HepG2 (cell line): Measurements from ENCODE around the gene CPEB3. TPM values are rescaled to one million over a fixed set of nuclear protein-coding genes. Genes with fewer than 3 reads are reported as not detected.

ENCODE experiments used
- ATAC-seq: fragments of 200-7000 bp; cut with Tn5 transposase; 3 replicates; pipeline ENCODE4 v1.9.1; 2020; ENCODE audit warnings: mild to moderate bottlenecking, moderate library complexity
- BruUV-seq: library from RNA; stranded (reverse); fragments of 400-500 nt; replicated peaks from 2 replicates; lab custom pipeline; 2021; lab: Mats Ljungman, UMichigan
- CTCF ChIA-PET: fragments of 300-600 bp; formaldehyde crosslinking; extraction: SDS; loops from one replicate; lab custom pipeline; 2021; ENCODE audit warnings: low total read pairs, inconsistent platforms, low intra/inter-chr PET ratio; lab: Yijun Ruan, JAX
- POLR2A ChIA-PET: fragments of 350-600 bp; sonication (Branson Sonifier 250); formaldehyde crosslinking; loops from one replicate; lab custom pipeline; 2020; ENCODE audit warnings: antibody characterized with exemption, inconsistent platforms; lab: Yijun Ruan, JAX
- DNase-seq: peaks from one replicate; pipeline ENCODE4 v3.0.0-alpha.2; 2015; ENCODE audit warnings: low spot score
- FAIRE-seq: peaks from 3 replicates; lab custom pipeline; 2011; peaks lifted over from hg19 to GRCh38; lab: Jason Lieb, UNC
- H2AFZ ChIP-seq: one replicate; pipeline ENCODE4 v1.6.1; 2011; ENCODE audit warnings: low read length, inconsistent platforms
- H3K27ac ChIP-seq: fragments of 300-600 bp; 3 replicates; pipeline ENCODE4 v1.8.0; 2011; ENCODE audit warnings: mixed run types, mild to moderate bottlenecking, mixed read lengths, low read length, inconsistent platforms; ENCODE audit not compliant: insufficient read depth; ENCODE audit errors: extremely low read length
- H3K27me3 ChIP-seq, 2 experiments: fragments of 200-600 bp in 1 of 2; 2 replicates in 1 of 2; 3 replicates in 1 of 2; pipeline versions ENCODE4 v1.6.0 to v1.8.0; 2011; ENCODE audit warnings: low read length in 2 of 2, mild to moderate bottlenecking in 2 of 2, moderate library complexity in 2 of 2, inconsistent platforms in 1 of 2; ENCODE audit not compliant: insufficient read depth in 2 of 2, control insufficient read depth in 1 of 2
- H3K36me3 ChIP-seq, 2 experiments: fragments of 200-600 bp in 1 of 2; replicated peaks in 1 of 2; 2 replicates in 1 of 2; 3 replicates in 1 of 2; pipeline versions ENCODE4 v1.5.1 to v1.8.0; 2011; ENCODE audit warnings: low read length in 2 of 2, inconsistent platforms in 1 of 2; ENCODE audit not compliant: insufficient read depth in 2 of 2, control insufficient read depth in 1 of 2
- H3K4me1 ChIP-seq: 2 replicates; pipeline ENCODE4 v1.5.1; 2012; ENCODE audit warnings: low read length, inconsistent platforms; ENCODE audit not compliant: insufficient read depth
- H3K4me2 ChIP-seq: 2 replicates; pipeline ENCODE4 v1.6.0; 2011; ENCODE audit warnings: low read depth, low read length, inconsistent platforms
- H3K4me3 ChIP-seq, 3 experiments: fragments of 200-600 bp in 1 of 3; sonication (generic), shearing (Covaris generic) in 1 of 3; replicated peaks in 1 of 3; 2 replicates each; pipeline ENCODE4 v1.5.1; 2011 to 2016; ENCODE audit warnings: low read length in 3 of 3, inconsistent platforms in 2 of 3, low read depth in 2 of 3, mild to moderate bottlenecking in 2 of 3, control low read depth in 1 of 3, mixed read lengths in 1 of 3; ENCODE audit not compliant: insufficient read depth in 1 of 3
- H3K79me2 ChIP-seq: one replicate; pipeline ENCODE4 v1.6.1; 2011; ENCODE audit warnings: low read length, inconsistent platforms; ENCODE audit not compliant: insufficient read depth
- H3K9ac ChIP-seq: 2 replicates; pipeline ENCODE4 v1.6.0; 2011; ENCODE audit warnings: mild to moderate bottlenecking, low read depth, low read length, inconsistent platforms; ENCODE audit not compliant: insufficient read depth
- H3K9me3 ChIP-seq: 2 replicates; pipeline ENCODE4 v1.5.1; 2012; ENCODE audit warnings: mild to moderate bottlenecking, low read length
- H4K20me1 ChIP-seq: 2 replicates; pipeline ENCODE4 v1.6.0; 2011; ENCODE audit warnings: inconsistent platforms, mild to moderate bottlenecking, low read length, moderate library complexity; ENCODE audit not compliant: insufficient read depth
- CREB1 ChIP-seq, 2 experiments: fragments of 450-650 bp in 1 of 2; IDR thresholded peaks; 2 replicates each; pipeline ENCODE4 v1.6.1; 2016 to 2017; ENCODE audit warnings: control low read depth in 1 of 2, mild to moderate bottlenecking in 1 of 2, missing compliant biosample characterization in 1 of 2, missing genetic modification characterization in 1 of 2
- FOXK2 ChIP-seq: fragments of 450-650 bp; IDR thresholded peaks from 2 replicates; pipeline ENCODE4 v1.6.1; 2016
- FOXP1 ChIP-seq, 2 experiments: fragments of 450-650 bp in 1 of 2; IDR thresholded peaks; 2 replicates each; pipeline ENCODE4 v1.6.1; 2017 to 2018; ENCODE audit warnings: antibody characterized with exemption in 1 of 2
- GMEB2 ChIP-seq: IDR thresholded peaks from 2 replicates; pipeline ENCODE4 v1.6.1; 2016; ENCODE audit warnings: missing biosample characterization, missing genetic modification reagents, low read depth
- HDAC1 ChIP-seq: sonication (generic); formaldehyde crosslinking; IDR thresholded peaks from 2 replicates; pipeline ENCODE4 v1.5.1; 2020; ENCODE audit warnings: mild to moderate bottlenecking, missing genetic modification reagents
- HMG20A ChIP-seq: IDR thresholded peaks from 2 replicates; pipeline ENCODE4 v1.6.1; 2016; ENCODE audit warnings: borderline replicate concordance
- HNRNPLL ChIP-seq: fragments of 200-400 bp; formaldehyde crosslinking; IDR thresholded peaks from 2 replicates; pipeline ENCODE4 v1.6.1; 2017; ENCODE audit warnings: mild to moderate bottlenecking, low read depth, low read length; ENCODE audit not compliant: poor library complexity, severe bottlenecking
- KDM2A ChIP-seq: sonication (generic); formaldehyde crosslinking; IDR thresholded peaks from 2 replicates; pipeline ENCODE4 v1.4.0; 2020; ENCODE audit warnings: low read depth, missing genetic modification reagents, borderline replicate concordance
- KLF12 ChIP-seq: sonication (generic); formaldehyde crosslinking; IDR thresholded peaks from 2 replicates; pipeline ENCODE4 v1.4.0; 2020; ENCODE audit warnings: missing genetic modification reagents, borderline replicate concordance
- MEF2D ChIP-seq: sonication (generic); formaldehyde crosslinking; IDR thresholded peaks from 2 replicates; pipeline ENCODE4 v1.5.1; 2020; ENCODE audit warnings: mild to moderate bottlenecking, missing genetic modification reagents
- NFIB ChIP-seq: sonication (generic); formaldehyde crosslinking; IDR thresholded peaks from 2 replicates; pipeline ENCODE4 v1.9.0; 2021; ENCODE audit warnings: missing genetic modification reagents, mild to moderate bottlenecking, borderline replicate concordance
- RARA ChIP-seq: IDR thresholded peaks from 2 replicates; pipeline ENCODE4 v1.6.1; 2016; ENCODE audit warnings: missing genetic modification reagents, missing compliant biosample characterization
- RXRB ChIP-seq: IDR thresholded peaks from 2 replicates; pipeline ENCODE4 v1.6.1; 2016; ENCODE audit warnings: borderline replicate concordance, missing genetic modification reagents, missing compliant biosample characterization
- SRSF9 ChIP-seq: fragments of 200-400 bp; formaldehyde crosslinking; IDR thresholded peaks from 2 replicates; pipeline ENCODE4 v1.6.1; 2018; ENCODE audit warnings: borderline replicate concordance, mild to moderate bottlenecking, low read depth, low read length; ENCODE audit not compliant: insufficient read depth, poor library complexity, severe bottlenecking
- TBX2 ChIP-seq: sonication (generic); formaldehyde crosslinking; IDR thresholded peaks from 2 replicates; pipeline ENCODE4 v1.5.0; 2020; ENCODE audit warnings: missing genetic modification reagents, mild to moderate bottlenecking, borderline replicate concordance
- TBX3 ChIP-seq: fragments of 450-650 bp; IDR thresholded peaks from 2 replicates; pipeline ENCODE4 v1.6.1; 2017; ENCODE audit warnings: antibody characterized with exemption, mild to moderate bottlenecking, inconsistent platforms, borderline replicate concordance
- TEAD3 ChIP-seq: optimal IDR thresholded peaks from 2 replicates; pipeline ENCODE3; 2016; ENCODE audit warnings: borderline replicate concordance
- ZNF354B ChIP-seq: sonication (generic); formaldehyde crosslinking; IDR thresholded peaks from 2 replicates; pipeline ENCODE4 v1.8.0; 2022; ENCODE audit warnings: mild to moderate bottlenecking, missing genetic modification reagents
- ZNF460 ChIP-seq: sonication (generic); formaldehyde crosslinking; IDR thresholded peaks from 2 replicates; pipeline ENCODE4 v1.5.1; 2020; ENCODE audit warnings: missing genetic modification reagents, mild to moderate bottlenecking, borderline replicate concordance
- ZNF567 ChIP-seq: sonication (generic); formaldehyde crosslinking; IDR thresholded peaks from 2 replicates; pipeline ENCODE4 v1.8.1; 2023; ENCODE audit warnings: mild to moderate bottlenecking, missing genetic modification reagents, borderline replicate concordance
- ZNF782 ChIP-seq: sonication (generic); formaldehyde crosslinking; IDR thresholded peaks from 2 replicates; pipeline ENCODE4 v1.4.0; 2020; ENCODE audit warnings: missing genetic modification reagents, mild to moderate bottlenecking, borderline replicate concordance
- ZSCAN25 ChIP-seq: sonication (generic); formaldehyde crosslinking; IDR thresholded peaks from 2 replicates; pipeline ENCODE4 v1.8.0; 2022; ENCODE audit warnings: mild to moderate bottlenecking, missing genetic modification reagents
- WGBS: methylation state at CpG from one replicate; pipeline ENCODE4 v1.1.6; 2017; ENCODE audit warnings: low lambda C conversion rate; 5-methylcytosine and 5-hydroxymethylcytosine counted together
- in situ Hi-C: cut with HindIII; loops from 2 replicates; pipeline ENCODE4 v1.10.0; 2017; ENCODE audit warnings: low pct_unique_long_range_greater_than_20kb; ENCODE audit not compliant: extremely low pct_ligation_motif_present
- intact Hi-C: fragments of 100-400 bp; cut with micrococcal nuclease; formaldehyde crosslinking; loops from one replicate; pipeline ENCODE4 v1.10.0; 2022; ENCODE audit not compliant: unreplicated experiment
- polyA plus RNA-seq, 8 experiments: library from polyadenylated mRNA; depleted of rRNA in 3 of 8; stranded (reverse) in 7 of 8; unstranded in 1 of 8; fragments of >200 nt; fragmentation: Illumina TruSeq in 4 of 8; extraction: Trizol in 4 of 8; gene quantifications; 2 replicates each; pipeline versions ENCODE4 v1.2.1 to v1.2.3, GENCODE V29; 2011 to 2016; ENCODE audit warnings: low read depth in 4 of 8, missing spikeins in 1 of 8, mixed read lengths in 1 of 8; ENCODE audit not compliant: insufficient read depth in 1 of 8
- total RNA-seq, 5 experiments: library from RNA; depleted of rRNA; stranded (reverse); fragments of >200 nt; fragmentation: Illumina TruSeq; extraction: Trizol; gene quantifications; 2 replicates each; pipeline ENCODE4 v1.2.3, GENCODE V29; 2016; ENCODE audit warnings: low read depth in 1 of 5
- TF ChIP-seq, protein P1 (sequence below): sonication (generic); formaldehyde crosslinking; IDR thresholded peaks from 2 replicates; pipeline ENCODE4 v1.4.0; 2020; ENCODE audit warnings: low read depth, mild to moderate bottlenecking, missing genetic modification reagents

Gene CPEB3
- total and polyA plus RNA-seq, 2 of the 13 experiments (the other 11 are each of a cell fraction or from before 2014, with no cell fraction given): 0.66 to 0.70 TPM

GRCh38 chr10:92103376-92104090, 187.3 kb downstream of the CPEB3 start:
- peaks cover 57% of the 10 kb centered on the region for H3K4me1 ChIP-seq
- in situ Hi-C loops (no loop called here), intact Hi-C loops (no loop called here)
- CTCF ChIA-PET: no interaction called here
- no peaks in the 10 kb centered on the region; a peak in 1 of 5 replicates for H3K36me3 ChIP-seq
- no peaks in the 10 kb centered on the region for H3K27me3 ChIP-seq
- H3K4me2 ChIP-seq: peak overlapping the region; percentile 22
- 31% methylated on average over 2 of the region's 2 CpGs for WGBS
- H3K79me2 ChIP-seq: no peaks in the 10 kb centered on the region
- POLR2A ChIA-PET: interaction anchor here (0.9 to 1.8 kb wide), 4 partner anchors 19 to 188 kb away, joined by 3 to 5 read pairs (median 4); partner anchors contain the start of genes CPEB3 and MARCHF5
- H3K9me3 ChIP-seq: no peaks in the 10 kb centered on the region
- H2AFZ ChIP-seq: no peak overlapping the region
- ATAC-seq (peak; percentile 81), FAIRE-seq (peak; percentile 60), DNase-seq (peak; percentile 48)
- no TSS peak for BruUV-seq
- H3K9ac ChIP-seq: no peak overlapping the region
- peak overlapping the region; percentile 39 for H3K27ac ChIP-seq
- H4K20me1 ChIP-seq: no peaks in the 10 kb centered on the region
- no peak overlapping the region for H3K4me3 ChIP-seq
- TF ChIP-seq ZNF354B (CRISPR knock-in tag): no peak
- TF ChIP-seq SRSF9: no peak
- no peak for TF ChIP-seq FOXP1 (IDR thresholded peaks at IDR 0.05)
- 0 out of 2 replicates have a peak, but pooled peaks have one; percentile 23 for TF ChIP-seq FOXP1 (CRISPR knock-in tag; IDR thresholded peaks at IDR 0.05)
- no peak for TF ChIP-seq NFIB (CRISPR knock-in tag)
- TF ChIP-seq CREB1 (IDR thresholded peaks at IDR 0.05): no peak
- no peak for TF ChIP-seq CREB1 (CRISPR knock-in tag; IDR thresholded peaks at IDR 0.05)
- TF ChIP-seq TBX2 (CRISPR knock-in tag): no peak
- TF ChIP-seq FOXK2: no peak
- TF ChIP-seq GMEB2: no peak
- TF ChIP-seq ZNF567 (CRISPR knock-in tag): no peak
- peak; percentile 46; the same call in 1 of the 2 replicates for TF ChIP-seq HMG20A (CRISPR knock-in tag)
- no peak for TF ChIP-seq HNRNPLL
- TF ChIP-seq RXRB (CRISPR knock-in tag): peak; percentile 29; the same call in 1 of the 2 replicates
- no peak for TF ChIP-seq KLF12
- no peak for TF ChIP-seq ZNF782 (CRISPR knock-in tag)
- TF ChIP-seq ZSCAN25 (CRISPR knock-in tag): no peak
- peak; percentile 76 for TF ChIP-seq RARA (CRISPR knock-in tag)
- TF ChIP-seq, protein P1, sequence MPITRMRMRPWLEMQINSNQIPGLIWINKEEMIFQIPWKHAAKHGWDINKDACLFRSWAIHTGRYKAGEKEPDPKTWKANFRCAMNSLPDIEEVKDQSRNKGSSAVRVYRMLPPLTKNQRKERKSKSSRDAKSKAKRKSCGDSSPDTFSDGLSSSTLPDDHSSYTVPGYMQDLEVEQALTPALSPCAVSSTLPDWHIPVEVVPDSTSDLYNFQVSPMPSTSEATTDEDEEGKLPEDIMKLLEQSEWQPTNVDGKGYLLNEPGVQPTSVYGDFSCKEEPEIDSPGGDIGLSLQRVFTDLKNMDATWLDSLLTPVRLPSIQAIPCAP: no peak
- TF ChIP-seq MEF2D (CRISPR knock-in tag): 0 out of 2 replicates have a peak, but pooled peaks have one; percentile 25
- no peak for TF ChIP-seq ZNF460 (CRISPR knock-in tag)
- no peak for TF ChIP-seq TBX3
- no peak for TF ChIP-seq KDM2A
- 0 out of 2 replicates have a peak, but pooled peaks have one; percentile 21 for TF ChIP-seq HDAC1 (CRISPR knock-in tag)
- TF ChIP-seq TEAD3: peak; percentile 46
